IPS DF 6.9 (cell line): ENCODE results near the gene MBD1.

Experiments
- DNase-seq: peaks from one replicate; pipeline ENCODE4 v3.0.0-alpha.2; 2013; ENCODE audit warnings: low read depth, low spot score
- H3K27ac ChIP-seq: one replicate; pipeline ENCODE4 v1.5.1; 2013; ENCODE audit warnings: low read length, control low read depth
- H3K27me3 ChIP-seq: 2 replicates; pipeline ENCODE4 v1.6.1; 2013; ENCODE audit warnings: mild to moderate bottlenecking, low read length; ENCODE audit not compliant: control insufficient read depth, insufficient read depth
- H3K36me3 ChIP-seq: 2 replicates; pipeline ENCODE4 v1.6.1; 2013; ENCODE audit warnings: low read length; ENCODE audit not compliant: control insufficient read depth, insufficient read depth
- H3K4me1 ChIP-seq: 2 replicates; pipeline ENCODE4 v1.6.1; 2013; ENCODE audit warnings: low read length; ENCODE audit not compliant: control insufficient read depth, insufficient read depth
- H3K4me3 ChIP-seq: 2 replicates; pipeline ENCODE4 v1.5.1; 2013; ENCODE audit warnings: mild to moderate bottlenecking, low read length
- H3K9me3 ChIP-seq: 2 replicates; pipeline ENCODE4 v1.6.1; 2013; ENCODE audit warnings: low read length, inconsistent platforms; ENCODE audit not compliant: control insufficient read depth, insufficient read depth
- WGBS: extraction: QIAGEN DNeasy Blood & Tissue Kit; methylation state at CpG from one replicate; pipeline ENCODE4 v1.1.7; 2013; ENCODE audit warnings: mixed read lengths, missing lambda C conversion rate; ENCODE audit not compliant: insufficient read length, insufficient coverage; 5-methylcytosine and 5-hydroxymethylcytosine counted together

Gene MBD1, protein sequence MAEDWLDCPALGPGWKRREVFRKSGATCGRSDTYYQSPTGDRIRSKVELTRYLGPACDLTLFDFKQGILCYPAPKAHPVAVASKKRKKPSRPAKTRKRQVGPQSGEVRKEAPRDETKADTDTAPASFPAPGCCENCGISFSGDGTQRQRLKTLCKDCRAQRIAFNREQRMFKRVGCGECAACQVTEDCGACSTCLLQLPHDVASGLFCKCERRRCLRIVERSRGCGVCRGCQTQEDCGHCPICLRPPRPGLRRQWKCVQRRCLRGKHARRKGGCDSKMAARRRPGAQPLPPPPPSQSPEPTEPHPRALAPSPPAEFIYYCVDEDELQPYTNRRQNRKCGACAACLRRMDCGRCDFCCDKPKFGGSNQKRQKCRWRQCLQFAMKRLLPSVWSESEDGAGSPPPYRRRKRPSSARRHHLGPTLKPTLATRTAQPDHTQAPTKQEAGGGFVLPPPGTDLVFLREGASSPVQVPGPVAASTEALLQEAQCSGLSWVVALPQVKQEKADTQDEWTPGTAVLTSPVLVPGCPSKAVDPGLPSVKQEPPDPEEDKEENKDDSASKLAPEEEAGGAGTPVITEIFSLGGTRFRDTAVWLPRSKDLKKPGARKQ

DNA sequence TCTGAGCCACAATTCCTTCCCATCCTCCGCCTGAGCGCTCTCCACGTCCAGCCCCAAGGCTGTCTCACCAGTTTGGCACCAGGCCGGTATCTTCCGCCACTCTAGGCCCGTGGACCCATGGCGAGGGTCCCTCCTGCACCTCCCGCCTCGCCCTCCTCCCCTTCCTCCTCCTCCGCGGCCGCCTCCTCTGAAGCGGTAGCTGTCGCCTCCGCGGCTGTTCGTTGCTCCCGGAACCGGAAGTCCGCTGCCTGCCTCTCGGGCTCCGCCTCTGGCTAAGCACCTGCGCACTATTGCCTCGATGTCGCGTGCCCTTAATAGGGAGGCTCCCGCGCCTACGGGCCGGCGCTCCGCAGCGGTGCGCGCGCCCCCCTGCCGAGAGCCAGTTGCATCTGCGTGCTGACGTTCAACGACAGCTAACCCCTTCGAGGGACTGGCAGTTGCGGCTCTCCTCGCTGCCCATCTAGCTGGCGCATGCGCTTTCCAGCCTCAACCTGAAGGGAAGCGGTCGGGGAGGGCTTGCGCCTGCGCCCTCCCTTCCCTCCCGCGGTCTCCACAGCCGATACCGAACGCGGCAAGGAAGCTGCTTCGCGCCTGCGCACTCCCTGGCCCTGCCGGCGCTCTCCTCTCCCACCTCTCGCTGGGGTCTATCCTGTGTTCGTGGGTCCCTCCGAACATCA, at the start of gene MBD1:
Gene MBD1, minus strand, starts transcription at position 229 of the 677 bp plus-strand sequence. CDS start 1,531 bp downstream, outside the sequence.
- Histone ChIP-seq H3K27ac (no peak within 1 kb of the TSS), H3K9me3 (no peaks in the 10 kb centered on the region), H3K36me3 (peaks cover 22% of the 10 kb centered on the region), H3K27me3 (no peaks in the 10 kb centered on the region), H3K4me1 (no peaks in the 10 kb centered on the region), H3K4me3 (peak within 1 kb of the TSS; percentile 82)
- no CpG with 5 or more reads among the region's 63 CpGs for WGBS
- DNase-seq, result peak; percentile 85

DNA sequence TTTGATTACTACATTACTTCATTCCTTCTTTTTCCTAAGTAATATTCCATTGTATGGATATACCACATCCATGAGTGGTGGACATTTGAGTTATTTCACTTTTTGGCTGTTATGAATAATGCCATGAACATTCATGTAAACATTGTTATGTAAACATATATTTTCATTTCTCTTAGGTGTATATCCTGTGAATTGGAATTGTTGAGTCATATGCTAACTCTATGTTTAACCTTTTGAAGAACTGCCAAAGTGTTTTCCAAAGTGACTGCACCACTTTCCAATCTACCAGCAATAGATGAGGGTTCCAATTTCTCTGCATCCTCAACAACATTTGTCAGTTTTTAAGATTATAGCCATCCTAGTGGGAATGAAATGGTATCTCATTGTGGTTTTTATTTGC, 48.9 kb upstream of the MBD1 start:
- Histone ChIP-seq H3K9me3 (no peaks in the 10 kb centered on the region), H3K4me3 (no peak overlapping the region), H3K27ac (no peak overlapping the region), H3K36me3 (no peaks in the 10 kb centered on the region), H3K4me1 (no peaks in the 10 kb centered on the region), H3K27me3 (no peaks in the 10 kb centered on the region)
- DNase-seq, result no peak

DNA sequence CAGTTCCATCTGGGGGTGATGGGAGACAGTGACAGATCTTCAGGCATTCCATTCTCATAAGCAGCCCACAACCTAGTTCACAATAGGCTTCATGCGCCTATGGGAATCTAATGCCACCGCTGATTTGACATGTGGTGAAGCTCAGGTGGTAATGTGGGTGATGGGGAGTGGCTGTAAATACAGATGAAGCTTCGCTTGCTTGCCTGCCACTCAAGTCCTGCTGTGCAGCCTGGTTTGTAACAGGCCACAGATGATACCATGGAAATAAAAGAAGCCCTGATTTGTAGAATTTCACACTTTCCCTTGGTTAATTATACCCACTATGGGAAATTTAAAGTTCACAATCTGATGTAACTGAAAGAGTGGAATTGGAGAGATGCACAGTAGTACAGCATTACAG, 46.7 kb upstream of the MBD1 start:
- Histone ChIP-seq H3K9me3 (no peaks in the 10 kb centered on the region), H3K4me3 (no peak overlapping the region), H3K27ac (no peak overlapping the region), H3K36me3 (no peaks in the 10 kb centered on the region), H3K4me1 (no peaks in the 10 kb centered on the region), H3K27me3 (no peaks in the 10 kb centered on the region)
- DNase-seq, result no peak
- WGBS, result no CpG with 5 or more reads among the region's 3 CpGs

DNA sequence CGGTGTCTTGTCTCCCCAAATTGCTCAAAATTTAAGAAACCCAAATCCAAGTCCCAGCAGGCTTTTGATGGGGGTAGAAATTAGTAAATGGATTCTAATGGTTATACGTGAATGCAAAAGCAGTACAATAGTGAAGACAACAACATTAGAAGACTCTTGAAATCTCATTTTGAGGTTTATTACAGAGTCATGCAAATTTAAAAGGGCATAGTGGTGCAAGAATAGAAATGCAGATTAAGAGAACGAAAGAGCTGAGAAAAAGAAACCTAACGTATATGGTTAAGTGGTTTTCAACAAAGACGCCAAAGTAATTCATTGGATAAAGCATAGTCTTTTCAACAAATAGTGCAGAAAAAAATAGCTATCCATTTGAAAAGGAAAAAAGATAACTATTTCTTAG, 39.4 kb upstream of the MBD1 start:
- DNase-seq, result no peak
- no peak overlapping the region for H3K27ac ChIP-seq
- no CpG with 5 or more reads among the region's 5 CpGs for WGBS

DNA sequence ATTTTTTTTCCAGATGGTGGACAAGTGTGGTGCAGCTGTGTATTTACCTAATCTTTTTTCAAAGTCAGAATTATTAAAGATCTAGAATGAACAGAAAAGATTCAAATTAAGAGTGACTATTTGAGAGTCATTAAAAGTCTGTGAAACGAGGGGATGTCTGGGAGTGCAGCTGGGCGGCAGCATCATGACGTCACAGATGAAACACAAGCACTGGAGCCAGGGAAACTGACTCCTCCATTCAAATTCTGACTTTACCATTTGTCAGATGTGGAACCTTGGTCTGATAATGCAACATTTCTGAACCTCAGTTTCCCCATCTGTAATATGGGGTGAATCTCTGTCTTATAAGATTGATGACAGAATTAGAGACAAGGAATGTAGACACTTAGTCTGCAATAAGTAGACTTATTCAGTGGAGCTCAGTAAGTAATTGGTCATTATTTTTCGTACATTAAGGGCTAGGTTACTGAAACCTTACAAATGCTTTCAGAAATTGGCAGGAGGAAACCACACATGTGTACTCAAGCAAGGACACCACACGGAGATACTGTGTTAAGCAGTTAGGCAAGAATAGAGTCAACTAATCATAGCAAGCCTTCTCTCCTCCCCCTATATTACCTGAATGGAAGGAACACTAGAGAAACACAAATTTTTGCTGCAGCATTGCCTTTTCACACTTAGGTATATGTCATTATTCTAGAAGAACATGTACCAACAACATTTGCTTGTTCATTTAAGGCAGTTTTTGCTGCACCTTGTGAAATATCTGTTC, 34.0 kb upstream of the MBD1 start:
- Histone ChIP-seq H3K27ac (no peak overlapping the region), H3K4me1 (no peaks in the 10 kb centered on the region)
- no CpG with 5 or more reads among the region's 5 CpGs for WGBS

More for the DNA sequence above, 39.4 kb upstream of the MBD1 start:
- Histone ChIP-seq H3K4me3 (no peak overlapping the region), H3K9me3 (no peaks in the 10 kb centered on the region), H3K4me1 (no peaks in the 10 kb centered on the region), H3K27me3 (no peaks in the 10 kb centered on the region), H3K36me3 (no peaks in the 10 kb centered on the region)

DNA sequence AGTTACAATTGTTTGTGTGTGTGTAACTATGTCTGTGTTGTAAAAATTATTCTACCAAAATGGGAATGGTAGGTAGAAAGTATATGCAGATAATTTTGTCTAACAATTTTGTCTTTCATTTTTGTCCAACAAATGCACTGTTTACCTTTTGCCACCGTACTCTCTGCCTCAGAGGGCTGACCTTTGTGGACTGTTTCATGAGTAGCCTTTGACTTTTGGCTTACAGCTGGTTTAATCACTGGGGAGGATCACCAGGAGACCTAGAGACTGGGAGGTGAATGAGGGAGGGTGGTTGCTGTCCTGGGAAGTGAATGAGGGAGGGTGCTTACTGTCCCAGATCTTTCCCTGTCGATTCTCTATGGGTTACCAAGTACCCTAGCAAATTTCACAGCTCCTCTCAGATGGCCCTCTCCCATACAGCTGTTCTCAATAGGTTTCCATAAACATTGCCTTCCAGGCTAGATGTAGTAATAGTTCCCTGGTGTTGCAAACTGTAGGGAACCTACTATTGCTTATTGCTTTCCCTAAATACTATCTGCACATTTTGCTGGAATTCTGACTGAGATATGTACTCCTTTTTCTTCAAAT, 32.6 kb upstream of the MBD1 start:
- no CpG with 5 or more reads among the region's 2 CpGs for WGBS
- no peak overlapping the region for H3K4me3 ChIP-seq
- H3K36me3 ChIP-seq, result no peaks in the 10 kb centered on the region
- no peaks in the 10 kb centered on the region for H3K4me1 ChIP-seq
- no peaks in the 10 kb centered on the region for H3K9me3 ChIP-seq
- no peak overlapping the region for H3K27ac ChIP-seq
- no peak for DNase-seq
- H3K27me3 ChIP-seq, result no peaks in the 10 kb centered on the region

More for the DNA sequence above, 34.0 kb upstream of the MBD1 start:
- no peak for DNase-seq
- H3K4me3 ChIP-seq, result no peak overlapping the region
- H3K27me3 ChIP-seq, result no peaks in the 10 kb centered on the region
- no peaks in the 10 kb centered on the region for H3K36me3 ChIP-seq
- no peaks in the 10 kb centered on the region for H3K9me3 ChIP-seq

DNA sequence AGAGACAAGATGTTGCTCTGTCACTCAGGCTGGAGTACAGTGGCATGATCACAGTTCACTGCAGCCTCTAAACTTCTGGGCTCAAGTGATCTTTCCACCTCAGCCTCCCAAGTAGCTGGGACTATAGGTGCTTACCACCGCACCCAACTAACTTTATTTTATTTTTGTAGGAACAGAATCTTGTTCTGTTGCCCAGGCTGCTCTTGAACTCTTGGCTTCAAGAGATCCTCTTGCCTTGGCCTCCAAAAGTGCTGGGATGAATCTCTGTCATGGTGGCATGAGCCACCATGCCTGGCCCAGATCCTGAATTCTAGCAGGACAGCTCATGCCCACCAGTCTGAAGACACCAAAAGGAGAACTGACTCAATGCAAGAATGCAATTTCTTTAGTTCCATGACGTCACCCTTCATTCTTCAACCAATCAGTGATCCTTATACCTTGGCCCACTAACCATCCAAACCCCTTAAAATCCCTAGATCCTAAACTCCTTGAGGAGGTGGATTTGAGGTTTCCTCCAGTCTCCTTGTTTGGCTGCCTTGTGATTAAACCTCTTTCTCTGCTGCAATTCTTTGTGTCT, 31.8 kb upstream of the MBD1 start:
- H3K4me1 ChIP-seq, result no peaks in the 10 kb centered on the region
- no peaks in the 10 kb centered on the region for H3K36me3 ChIP-seq
- DNase-seq, result no peak
- H3K27me3 ChIP-seq, result no peaks in the 10 kb centered on the region
- WGBS, result no CpG with 5 or more reads among the region's 2 CpGs
- no peak overlapping the region for H3K4me3 ChIP-seq
- H3K27ac ChIP-seq, result no peak overlapping the region
- H3K9me3 ChIP-seq, result no peaks in the 10 kb centered on the region

DNA sequence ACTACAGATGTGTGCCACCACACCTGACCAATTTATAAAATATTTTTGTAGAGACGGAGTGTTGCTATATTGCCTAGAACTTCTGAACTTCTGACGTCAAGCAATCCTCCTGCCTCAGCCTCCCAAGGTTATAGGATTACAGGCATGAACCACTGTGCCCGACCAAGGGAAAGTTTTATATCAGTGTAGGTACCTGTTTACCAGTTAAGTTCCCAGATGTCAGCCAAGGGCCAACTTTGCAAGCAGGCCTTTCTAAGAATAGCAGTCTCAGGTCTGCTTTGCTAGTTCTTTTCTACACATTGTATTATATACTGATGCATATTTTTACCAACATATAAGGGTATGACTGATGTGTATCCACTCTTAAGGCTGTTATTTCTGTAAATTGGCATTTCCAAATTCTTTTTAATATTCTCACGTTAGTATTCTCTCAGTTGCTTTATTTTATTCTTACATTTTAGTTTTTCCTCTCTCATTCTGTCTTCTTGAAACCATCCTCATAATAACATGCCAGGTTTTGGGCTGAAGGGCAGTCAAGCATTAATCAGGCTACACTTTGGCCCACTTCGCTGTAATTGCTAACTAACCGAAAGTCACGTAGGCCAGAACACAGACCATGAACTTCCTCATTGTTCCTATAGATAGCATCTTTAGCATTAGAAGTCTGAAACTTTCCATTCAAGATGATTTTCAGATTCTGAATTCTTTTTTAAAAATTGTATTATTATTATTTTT, 31.1 kb upstream of the MBD1 start:
- no peaks in the 10 kb centered on the region for H3K4me1 ChIP-seq
- no peak overlapping the region for H3K4me3 ChIP-seq
- no peak for DNase-seq
- no CpG with 5 or more reads among the region's 7 CpGs for WGBS
- H3K27me3 ChIP-seq, result no peaks in the 10 kb centered on the region
- no peaks in the 10 kb centered on the region for H3K36me3 ChIP-seq
- no peak overlapping the region for H3K27ac ChIP-seq
- H3K9me3 ChIP-seq, result no peaks in the 10 kb centered on the region

DNA sequence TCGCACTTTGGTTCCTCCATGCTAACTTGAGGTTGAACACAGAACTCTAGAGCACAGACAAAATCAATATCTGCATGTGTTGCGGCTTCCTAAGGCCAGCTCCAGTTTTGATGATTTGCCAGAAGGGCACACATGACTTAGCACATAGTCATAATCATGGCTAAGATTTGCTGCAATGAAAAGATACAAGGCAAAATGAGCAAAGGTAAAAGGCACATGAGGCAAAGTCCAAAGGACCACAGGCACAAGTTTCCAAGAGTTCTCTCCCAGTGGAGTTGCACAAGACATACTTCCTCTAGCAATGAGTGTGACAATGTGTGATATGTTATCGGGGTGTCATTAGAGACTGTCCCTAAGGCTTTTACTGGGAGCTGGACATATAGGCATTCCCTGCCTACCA, 30.3 kb upstream of the MBD1 start:
- Histone ChIP-seq H3K27me3 (no peaks in the 10 kb centered on the region), H3K36me3 (no peaks in the 10 kb centered on the region), H3K27ac (no peak overlapping the region), H3K9me3 (no peaks in the 10 kb centered on the region), H3K4me3 (no peak overlapping the region), H3K4me1 (no peaks in the 10 kb centered on the region)
- DNase-seq, result no peak
- WGBS, result no CpG with 5 or more reads among the region's 3 CpGs
